ENCODE results near the gene RAB10.

DNA sequence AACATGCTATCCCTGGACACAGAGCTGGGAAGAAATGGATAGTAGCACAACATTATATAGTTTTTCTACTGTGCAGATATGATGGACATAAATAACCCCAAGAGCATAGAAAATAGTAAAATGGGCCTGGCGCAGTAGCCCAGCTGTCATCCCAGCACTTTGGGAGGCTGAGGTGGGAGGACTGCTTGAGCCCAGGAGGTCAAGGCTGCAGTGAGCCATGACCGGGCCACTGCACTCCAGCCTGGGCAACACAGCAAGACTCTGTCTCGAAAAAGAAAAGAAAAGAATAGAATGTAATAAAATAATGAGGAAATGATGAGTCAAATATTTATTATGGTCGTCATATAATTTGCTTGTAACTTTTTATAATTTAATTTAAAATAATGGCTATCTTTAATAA lies 131.5 kb downstream of the RAB10 start:
- no peak for TF ChIP-seq EZH2 (IDR thresholded peaks at IDR 0.05; ENCODE audit: borderline replicate concordance)
- TF ChIP-seq, protein P1, sequence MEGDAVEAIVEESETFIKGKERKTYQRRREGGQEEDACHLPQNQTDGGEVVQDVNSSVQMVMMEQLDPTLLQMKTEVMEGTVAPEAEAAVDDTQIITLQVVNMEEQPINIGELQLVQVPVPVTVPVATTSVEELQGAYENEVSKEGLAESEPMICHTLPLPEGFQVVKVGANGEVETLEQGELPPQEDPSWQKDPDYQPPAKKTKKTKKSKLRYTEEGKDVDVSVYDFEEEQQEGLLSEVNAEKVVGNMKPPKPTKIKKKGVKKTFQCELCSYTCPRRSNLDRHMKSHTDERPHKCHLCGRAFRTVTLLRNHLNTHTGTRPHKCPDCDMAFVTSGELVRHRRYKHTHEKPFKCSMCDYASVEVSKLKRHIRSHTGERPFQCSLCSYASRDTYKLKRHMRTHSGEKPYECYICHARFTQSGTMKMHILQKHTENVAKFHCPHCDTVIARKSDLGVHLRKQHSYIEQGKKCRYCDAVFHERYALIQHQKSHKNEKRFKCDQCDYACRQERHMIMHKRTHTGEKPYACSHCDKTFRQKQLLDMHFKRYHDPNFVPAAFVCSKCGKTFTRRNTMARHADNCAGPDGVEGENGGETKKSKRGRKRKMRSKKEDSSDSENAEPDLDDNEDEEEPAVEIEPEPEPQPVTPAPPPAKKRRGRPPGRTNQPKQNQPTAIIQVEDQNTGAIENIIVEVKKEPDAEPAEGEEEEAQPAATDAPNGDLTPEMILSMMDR (IDR thresholded peaks at IDR 0.05; ENCODE audit: poor library complexity), result no peak

Measured in hepatocyte (in vitro differentiated cells).